Suprapubic skin (tissue), 3 donors: ENCODE data around the gene SNX1.

Source experiments
- EP300 ChIP-seq: sonication (generic); formaldehyde crosslinking; IDR thresholded peaks from one replicate; pipeline ENCODE4 v1.6.1; 2017; ENCODE audit warnings: antibody characterized with exemption
- POLR2A ChIP-seq, 2 donors: fragments of 450-650 bp; IDR thresholded peaks; one replicate each; pipeline ENCODE4 v1.6.1; 2017; ENCODE audit warnings: antibody characterized with exemption in 2 of 2, mild to moderate bottlenecking in 2 of 2, moderate library complexity in 2 of 2
- TF ChIP-seq, protein P1 (sequence below), 2 donors: fragments of 200-600 bp in 1 of 2; fragments of 450-650 bp in 1 of 2; sonication (generic) in 1 of 2; IDR thresholded peaks; one replicate each; pipeline ENCODE4 v1.5.1; 2016 to 2019; ENCODE audit warnings: antibody characterized with exemption in 2 of 2, mild to moderate bottlenecking in 1 of 2, moderate library complexity in 1 of 2

DNA sequence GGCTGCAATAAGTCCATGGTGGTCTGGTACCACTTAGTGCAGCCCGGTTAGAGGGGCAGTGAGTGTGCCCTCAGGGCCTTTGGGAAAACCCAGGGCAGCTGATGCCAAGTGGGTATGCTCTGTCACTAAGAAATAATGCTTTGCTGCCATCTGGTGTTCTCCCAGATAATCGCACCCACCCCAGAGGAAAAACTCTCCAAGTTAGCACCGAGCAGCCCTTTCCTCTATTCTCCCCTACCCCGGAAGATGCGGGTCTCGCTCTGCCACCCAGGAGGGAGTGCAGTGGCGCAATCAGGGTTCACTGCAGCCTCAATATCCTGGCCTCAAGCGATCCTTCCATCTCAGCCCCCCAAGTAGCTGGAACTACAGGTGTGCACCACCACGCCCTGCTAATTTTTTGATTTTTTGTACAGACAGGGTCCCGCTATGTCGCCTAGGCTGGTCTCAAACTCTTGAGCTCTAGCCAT lies 28.2 kb upstream of the SNX1 start:
- TF ChIP-seq POLR2A (IDR thresholded peaks at IDR 0.05): no peak
- no peak for TF ChIP-seq EP300
- TF ChIP-seq, protein P1, sequence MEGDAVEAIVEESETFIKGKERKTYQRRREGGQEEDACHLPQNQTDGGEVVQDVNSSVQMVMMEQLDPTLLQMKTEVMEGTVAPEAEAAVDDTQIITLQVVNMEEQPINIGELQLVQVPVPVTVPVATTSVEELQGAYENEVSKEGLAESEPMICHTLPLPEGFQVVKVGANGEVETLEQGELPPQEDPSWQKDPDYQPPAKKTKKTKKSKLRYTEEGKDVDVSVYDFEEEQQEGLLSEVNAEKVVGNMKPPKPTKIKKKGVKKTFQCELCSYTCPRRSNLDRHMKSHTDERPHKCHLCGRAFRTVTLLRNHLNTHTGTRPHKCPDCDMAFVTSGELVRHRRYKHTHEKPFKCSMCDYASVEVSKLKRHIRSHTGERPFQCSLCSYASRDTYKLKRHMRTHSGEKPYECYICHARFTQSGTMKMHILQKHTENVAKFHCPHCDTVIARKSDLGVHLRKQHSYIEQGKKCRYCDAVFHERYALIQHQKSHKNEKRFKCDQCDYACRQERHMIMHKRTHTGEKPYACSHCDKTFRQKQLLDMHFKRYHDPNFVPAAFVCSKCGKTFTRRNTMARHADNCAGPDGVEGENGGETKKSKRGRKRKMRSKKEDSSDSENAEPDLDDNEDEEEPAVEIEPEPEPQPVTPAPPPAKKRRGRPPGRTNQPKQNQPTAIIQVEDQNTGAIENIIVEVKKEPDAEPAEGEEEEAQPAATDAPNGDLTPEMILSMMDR (IDR thresholded peaks at IDR 0.05): peak; percentile 71 to 83
